ENCODE results near the gene SLC22A7.

- TF ChIP-seq YY1 (IDR thresholded peaks at IDR 0.05; ENCODE audit: insufficient read depth, insufficient read length) (no peak), SUZ12 (IDR thresholded peaks at IDR 0.05; ENCODE audit: extremely low read depth, insufficient read depth, insufficient read length) (no peak)
Observed at GRCh38 chr6:43331891-43332290, 33.8 kb downstream of the SLC22A7 start.
